Dedifferentiated amniotic fluid mesenchymal stem cell (primary cell): ENCODE measurements around the gene TXNDC5.
"Not testable (repeated sequence)": the region's sequence is repeated elsewhere in the genome, so short reads cannot be mapped to it uniquely, and the experiment has no call there.

Experiments
- DNase-seq: peaks from one replicate; pipeline ENCODE4 v3.0.0-alpha.2; 2016; ENCODE audit errors: extremely low spot score

Gene TXNDC5

DNA sequence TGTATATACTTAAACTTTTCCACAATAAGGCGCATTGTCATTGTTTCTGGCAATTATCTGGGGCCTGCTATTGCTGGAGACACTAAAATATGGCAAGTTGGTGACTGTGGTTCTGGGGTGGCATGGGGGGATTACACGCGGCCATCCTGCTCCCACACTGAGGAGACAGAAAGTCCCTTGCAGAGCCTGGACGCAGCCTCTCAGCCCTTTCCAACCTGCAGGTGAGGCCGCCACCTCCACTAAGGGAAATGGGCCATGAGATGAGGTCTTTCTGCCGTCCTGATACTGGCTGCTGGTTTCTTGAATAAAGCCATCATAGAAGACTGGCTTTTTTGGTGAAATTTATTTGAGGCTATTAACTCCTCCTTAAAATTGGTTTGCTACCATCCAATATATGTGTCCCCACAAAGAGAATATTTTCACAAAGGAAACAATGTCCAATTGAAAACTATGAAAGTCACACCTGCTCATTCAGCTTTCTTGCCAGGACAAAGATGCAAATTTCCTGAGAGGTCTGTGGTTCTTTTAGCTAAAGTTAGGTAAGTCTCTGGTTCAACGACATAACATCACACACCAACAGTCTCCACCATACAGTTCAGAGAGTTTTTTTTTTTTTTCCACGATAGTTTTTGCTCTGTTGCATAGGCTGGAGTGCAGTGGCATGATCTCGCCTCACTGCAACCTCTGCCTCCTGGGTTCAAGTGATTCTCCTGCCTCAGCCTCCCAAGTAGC is 13.0 kb downstream of the TXNDC5 start:
- no peak for DNase-seq

DNA sequence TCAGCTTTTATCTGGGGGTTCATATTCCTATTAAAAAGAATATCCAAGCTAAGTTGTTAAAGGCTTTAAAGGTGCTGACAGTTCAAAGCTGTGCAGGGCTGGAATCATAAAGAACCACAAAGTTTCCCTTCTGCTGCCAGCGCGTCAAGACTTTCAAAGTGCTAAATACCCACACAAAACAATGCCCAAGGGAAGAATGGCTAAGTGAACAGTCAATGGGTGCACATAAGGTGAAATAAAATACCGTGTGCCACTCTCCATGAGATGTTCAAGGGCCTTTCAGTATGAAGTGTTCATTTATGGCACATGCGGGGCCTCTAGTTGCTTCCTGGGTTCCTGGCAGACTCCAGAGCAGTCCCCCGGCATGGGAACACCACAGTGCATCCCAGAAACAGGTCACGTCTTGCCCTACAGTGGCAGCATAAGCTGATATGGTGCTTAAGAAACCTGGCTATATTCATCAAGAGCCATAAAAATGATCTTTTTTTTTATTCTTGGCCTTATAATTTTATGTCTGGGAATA is 14.1 kb downstream of the TXNDC5 start:
- no peak for DNase-seq

DNA sequence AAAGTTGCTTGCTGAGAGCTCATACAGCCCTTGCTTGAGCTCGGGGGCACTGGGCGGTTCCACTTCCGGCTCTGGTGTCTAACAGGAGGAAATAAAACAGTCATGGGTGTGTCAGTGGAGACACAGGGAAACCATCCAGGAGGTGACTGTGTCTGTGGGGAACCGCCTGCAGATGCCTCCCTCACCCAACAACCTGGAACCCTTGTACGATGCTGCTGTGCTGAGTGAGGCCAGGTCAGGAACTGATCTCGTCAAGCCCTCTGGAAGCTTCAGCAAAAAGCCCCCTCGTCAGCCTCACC is 15.5 kb downstream of the TXNDC5 start:
- no peak for DNase-seq

DNA sequence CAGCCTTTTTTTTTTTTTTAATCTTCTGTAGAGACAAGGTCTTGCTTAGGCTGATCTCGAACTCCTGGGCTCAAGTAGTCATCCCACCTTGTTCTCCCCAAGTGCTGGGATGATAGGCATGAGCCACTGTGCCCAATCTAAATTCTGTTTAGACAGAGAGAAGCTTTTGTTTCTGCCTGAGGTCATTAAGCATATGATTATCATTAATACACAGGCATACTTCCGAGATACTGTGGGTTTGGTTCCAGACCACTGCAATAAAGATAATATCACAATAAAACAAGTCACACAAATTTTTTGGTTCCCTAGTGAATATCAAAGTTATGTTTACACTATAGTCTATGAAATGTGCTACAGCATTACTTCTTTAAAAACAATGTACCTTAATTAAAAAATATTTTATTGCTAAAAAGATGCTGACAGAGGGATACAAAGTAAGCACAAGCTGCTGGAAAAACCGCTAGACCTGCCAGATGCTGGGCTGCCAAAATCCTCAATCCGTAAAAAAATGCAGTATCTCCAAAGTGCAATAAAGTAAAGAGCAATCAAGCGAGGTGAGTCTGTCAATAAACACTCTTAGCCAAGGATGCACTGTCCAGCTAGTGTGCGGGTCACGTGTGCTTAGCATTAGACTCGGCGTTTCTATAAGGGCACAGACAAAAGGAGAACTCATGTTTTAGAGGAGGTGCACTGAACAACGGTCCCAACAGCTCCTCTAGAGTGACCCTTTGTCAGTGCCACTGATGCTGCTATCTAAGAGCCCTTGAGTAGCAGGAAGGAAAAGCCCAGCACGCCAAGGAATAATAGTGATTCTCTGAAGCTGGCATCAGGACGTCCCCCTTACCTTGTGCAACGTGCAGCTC is 16.1 kb downstream of the TXNDC5 start:
- no peak for DNase-seq

GRCh38 chr6:7893342-7893741 is 17.2 kb downstream of the TXNDC5 start:
- no peak for DNase-seq

GRCh38 chr6:7892367-7892766 is 18.2 kb downstream of the TXNDC5 start:
- DNase-seq = not testable (repeated sequence)

- no peak for DNase-seq
Measured at GRCh38 chr6:7891078-7891872, 19.3 kb downstream of the TXNDC5 start.

DNA sequence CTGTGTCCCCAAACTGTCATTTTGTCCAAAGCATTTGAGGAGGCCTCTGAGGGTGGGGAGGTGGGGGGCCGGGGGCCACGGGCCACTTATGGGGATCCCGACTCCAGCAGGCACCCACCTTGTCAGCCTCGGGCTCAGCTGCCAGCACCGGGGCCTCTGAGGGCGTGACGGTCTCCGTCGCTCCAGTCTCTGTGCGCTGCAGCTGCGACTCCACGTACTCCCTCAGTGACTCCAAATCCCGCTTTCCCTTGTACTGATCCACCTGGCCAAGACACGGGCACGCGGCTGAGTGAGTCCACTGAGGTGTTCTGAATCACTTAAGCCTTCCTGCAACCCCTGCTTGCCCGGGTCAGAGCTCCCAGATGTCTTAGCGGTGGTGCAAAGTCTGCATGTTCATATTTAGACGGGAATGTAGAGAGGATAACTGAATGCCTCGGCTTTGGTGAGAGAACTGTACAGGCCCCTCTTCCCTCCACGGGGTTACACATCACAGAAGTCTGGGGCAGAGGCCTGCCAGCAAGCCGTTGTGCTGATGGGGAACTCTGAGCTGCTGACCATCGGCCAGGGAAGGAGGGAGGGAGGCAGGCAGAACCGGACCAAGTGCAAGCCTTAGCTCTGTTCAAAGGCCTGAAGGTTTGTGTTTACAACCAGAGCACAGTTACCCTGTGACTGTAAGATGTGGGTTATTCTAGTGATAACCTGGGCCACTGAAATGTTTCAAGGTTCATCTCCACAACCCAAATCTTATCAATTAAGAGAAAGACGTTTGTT is 21.8 kb downstream of the TXNDC5 start:
- DNase-seq = no peak

GRCh38 chr6:7887278-7887991 is 23.2 kb downstream of the TXNDC5 start:
- no peak for DNase-seq

DNA sequence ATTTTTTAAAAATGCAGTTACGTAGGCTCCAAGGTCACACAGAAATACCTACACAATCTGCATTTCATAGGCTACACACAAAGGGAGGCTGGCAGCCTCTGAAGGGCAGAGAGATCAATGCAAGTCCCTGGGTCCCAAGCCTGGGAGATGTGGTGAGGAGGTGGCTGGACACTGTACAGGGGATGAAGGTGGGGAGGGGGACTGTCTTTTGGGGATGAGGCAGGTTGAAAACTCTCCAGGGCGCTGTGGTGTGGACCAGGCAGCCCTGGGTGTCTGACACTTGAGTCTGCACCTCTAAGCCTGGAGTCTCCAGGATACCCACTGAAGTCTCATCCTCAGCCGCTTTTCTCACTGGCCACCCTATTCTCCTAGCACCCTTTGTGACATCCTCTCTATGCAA is 24.5 kb downstream of the TXNDC5 start:
- DNase-seq = no peak

- no peak for DNase-seq
Measured at GRCh38 chr6:7883381-7883780, 27.2 kb downstream of the TXNDC5 start.

DNA sequence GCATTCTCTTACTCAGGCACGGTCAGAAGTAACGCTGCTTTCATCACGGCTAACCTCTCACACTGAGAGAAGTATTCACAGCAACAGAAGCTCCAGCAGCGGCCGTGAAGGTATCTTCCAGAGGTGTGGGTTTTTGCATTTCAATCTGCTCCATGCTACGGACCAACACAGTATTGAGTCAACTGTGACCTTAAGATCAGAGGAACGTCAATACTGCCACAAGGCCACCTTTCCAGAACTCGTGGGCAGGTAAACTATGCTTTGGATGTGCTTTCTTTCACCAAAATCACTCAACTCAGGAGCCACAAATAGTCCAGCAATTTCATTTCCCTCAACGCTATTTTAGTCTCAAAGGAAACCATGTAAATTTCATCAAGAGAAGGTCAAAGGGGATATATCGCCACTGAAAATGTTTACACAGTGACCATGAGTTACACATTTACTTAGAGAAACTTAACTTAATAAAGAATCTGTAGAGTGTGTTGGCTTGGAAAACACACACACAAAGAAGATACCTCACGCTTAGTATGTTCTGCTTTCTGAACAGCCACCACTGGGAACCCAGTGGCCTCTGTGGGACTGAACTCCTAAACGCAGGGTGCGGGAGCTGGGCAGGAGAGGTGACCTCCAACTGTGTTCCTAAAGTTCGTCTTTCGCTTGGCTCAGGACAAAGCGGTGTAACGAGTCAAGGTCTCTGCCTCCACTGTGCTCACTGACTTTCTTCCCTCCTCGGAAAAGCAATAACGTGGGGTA is 27.9 kb downstream of the TXNDC5 start:
- DNase-seq = no peak

GRCh38 chr6:7881765-7882500 is 28.7 kb downstream of the TXNDC5 start:
- no peak for DNase-seq

DNA sequence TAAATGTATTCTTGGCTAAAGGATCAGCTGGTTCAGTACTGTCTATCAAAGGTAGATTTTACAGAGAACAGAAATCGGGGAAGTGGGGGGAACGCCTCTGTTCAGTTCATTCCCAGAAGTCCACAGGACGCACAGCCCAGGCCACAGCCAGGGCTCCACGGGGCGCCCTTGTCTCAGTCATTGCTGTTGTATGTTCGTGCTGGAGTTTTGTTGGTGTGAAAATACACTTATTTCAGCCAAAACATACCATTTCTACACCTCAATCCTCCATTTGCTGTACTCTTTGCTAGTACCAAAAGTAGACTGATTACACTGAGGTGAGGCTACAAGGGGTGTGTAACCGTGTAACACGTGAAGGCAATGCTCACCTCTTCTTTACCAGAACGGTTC is 29.9 kb downstream of the TXNDC5 start:
- no peak for DNase-seq

DNA sequence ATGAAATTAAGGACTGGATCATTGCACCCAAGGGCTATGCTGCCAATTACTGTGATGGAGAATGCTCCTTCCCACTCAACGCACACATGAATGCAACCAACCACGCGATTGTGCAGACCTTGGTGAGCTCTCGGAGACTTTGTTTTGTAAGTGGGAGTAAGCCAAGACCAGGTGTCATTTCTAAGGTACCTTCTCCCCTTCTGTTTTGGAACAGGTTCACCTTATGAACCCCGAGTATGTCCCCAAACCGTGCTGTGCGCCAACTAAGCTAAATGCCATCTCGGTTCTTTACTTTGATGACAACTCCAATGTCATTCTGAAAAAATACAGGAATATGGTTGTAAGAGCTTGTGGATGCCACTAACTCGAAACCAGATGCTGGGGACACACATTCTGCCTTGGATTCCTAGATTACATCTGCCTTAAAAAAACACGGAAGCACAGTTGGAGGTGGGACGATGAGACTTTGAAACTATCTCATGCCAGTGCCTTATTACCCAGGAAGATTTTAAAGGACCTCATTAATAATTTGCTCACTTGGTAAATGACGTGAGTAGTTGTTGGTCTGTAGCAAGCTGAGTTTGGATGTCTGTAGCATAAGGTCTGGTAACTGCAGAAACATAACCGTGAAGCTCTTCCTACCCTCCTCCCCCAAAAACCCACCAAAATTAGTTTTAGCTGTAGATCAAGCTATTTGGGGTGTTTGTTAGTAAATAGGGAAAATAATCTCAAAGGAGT is 30.4 kb downstream of the TXNDC5 start:
- DNase-seq = no peak

GRCh38 chr6:7879579-7879978 is 31.0 kb downstream of the TXNDC5 start:
- DNase-seq = no peak

GRCh38 chr6:7879043-7879442 is 31.5 kb downstream of the TXNDC5 start:
- DNase-seq = no peak

GRCh38 chr6:7878401-7878964 is 32.1 kb downstream of the TXNDC5 start:
- DNase-seq = no peak
